ENCODE data around the gene ZNF865. TPM values are rescaled to one million over a fixed set of nuclear protein-coding genes. Genes with fewer than 3 reads are reported as not detected.

Gene ZNF865
- total RNA-seq, 2 experiments from 2014 or later, result 18.3 to 18.6 TPM

DNA sequence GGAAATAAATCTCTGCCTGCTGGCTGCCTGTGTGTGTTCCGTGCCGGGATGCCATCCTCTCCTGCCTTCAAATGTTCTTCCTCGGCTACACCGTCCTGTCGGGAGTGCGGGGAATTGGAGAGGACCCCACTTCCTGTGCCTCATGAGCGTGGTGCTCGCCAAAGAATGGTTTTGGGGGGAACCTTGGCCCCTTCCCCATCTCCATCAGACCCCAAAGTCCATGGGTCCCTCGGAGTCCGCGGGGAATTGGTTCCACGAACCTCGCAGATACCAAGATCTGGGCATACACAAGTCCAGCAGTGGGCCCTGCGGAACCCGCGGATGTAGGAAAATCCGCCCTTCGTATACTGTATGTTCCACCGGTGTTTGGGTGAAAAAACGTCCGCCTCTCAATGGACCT is 2.3 kb upstream of the ZNF865 start:
- no peaks in the 10 kb centered on the region for H3K27me3 Mint-ChIP-seq
- H3K27ac Mint-ChIP-seq, result peak overlapping the region; percentile 78
- H3K36me3 Mint-ChIP-seq, result peaks cover 15% of the 10 kb centered on the region
- POLR2A ChIA-PET, result interaction anchor here (1.7 kb wide), 1 partner anchor 195 kb away, joined by 4 read pairs; the partner anchor contains the start of gene UBE2S
- DNase-seq (no peak), ATAC-seq (ENCODE audit: low read depth) (no peak)
- H3K4me1 Mint-ChIP-seq, result peaks cover 44% of the 10 kb centered on the region
- H3K9me3 Mint-ChIP-seq, result no peaks in the 10 kb centered on the region
- peak overlapping the region; percentile 38 for H3K4me3 Mint-ChIP-seq

DNA sequence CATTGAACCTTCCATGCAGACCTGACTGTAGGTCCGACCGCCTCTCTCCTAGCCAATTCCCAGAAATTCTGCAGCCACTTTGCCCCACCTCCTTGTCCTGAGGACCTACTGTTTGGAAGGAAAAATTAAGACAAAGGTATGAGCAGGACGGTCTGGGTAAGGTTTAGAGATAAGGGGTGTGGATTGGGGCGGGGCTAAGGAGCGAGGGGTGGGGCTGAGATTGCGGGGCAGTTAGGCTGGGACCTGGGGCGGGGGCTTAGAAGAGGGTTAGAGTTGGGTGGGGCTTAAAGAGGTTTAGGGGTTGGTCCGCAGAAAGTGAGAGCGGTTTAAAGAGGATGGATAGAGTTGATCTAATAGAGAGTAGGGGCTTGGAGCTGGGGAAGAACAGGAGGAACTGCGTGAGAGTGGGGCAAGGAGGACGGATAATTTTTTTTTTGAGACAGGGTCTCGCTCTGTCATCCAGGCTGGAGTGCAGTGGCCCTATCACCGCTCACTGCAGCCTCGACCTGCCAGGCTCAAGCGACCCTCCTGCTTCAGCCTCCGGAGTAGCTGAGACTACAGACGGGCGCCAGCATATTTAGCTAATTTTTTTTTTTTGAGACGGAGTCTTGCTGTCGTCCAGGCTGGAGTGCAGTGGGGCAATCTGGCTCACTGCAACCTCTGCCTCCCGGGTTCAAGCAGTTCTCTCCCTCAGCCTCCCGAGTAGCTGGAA is 1.7 kb upstream of the ZNF865 start:
- Mint-ChIP-seq H3K27ac (peak overlapping the region; percentile 78), H3K36me3 (peaks cover 16% of the 10 kb centered on the region), H3K4me3 (peak overlapping the region; percentile 85), H3K9me3 (no peaks in the 10 kb centered on the region), H3K4me1 (peaks cover 44% of the 10 kb centered on the region), H3K27me3 (no peaks in the 10 kb centered on the region)
- ATAC-seq (ENCODE audit: low read depth), result no peak
- no peak for DNase-seq
- POLR2A ChIA-PET, result interaction anchor here (0.6 to 2.8 kb wide), 7 partner anchors 22 to 265 kb away, joined by 3 to 29 read pairs (median 4); partner anchors contain the start of genes TMEM238, UBE2S, ZNF628 and ZNF784

DNA sequence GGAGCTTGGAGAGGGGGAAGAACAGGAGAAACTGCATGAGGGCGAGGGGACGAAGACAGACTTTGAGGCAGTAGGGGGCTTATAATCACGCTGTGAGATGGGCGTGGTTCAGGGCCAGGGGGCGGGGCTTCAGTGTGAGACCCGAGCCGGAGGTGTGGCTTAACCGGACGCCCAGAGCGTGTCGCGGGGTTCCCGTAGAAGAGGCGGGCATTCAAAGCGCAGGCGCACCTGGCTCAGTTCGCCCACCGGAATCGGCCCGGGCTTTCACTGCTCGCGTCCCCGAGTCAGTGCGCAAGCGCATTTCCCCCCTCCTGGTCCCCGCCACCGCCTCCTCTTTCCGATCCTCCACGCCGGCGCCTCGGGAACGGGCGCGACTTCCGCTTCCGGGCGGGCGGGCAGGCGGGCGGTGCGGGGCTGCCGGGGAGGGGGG is 225 bp upstream of the ZNF865 start:
- Mint-ChIP-seq H3K4me3 (peak overlapping the region; percentile 85), H3K9me3 (no peaks in the 10 kb centered on the region), H3K36me3 (peaks cover 23% of the 10 kb centered on the region), H3K4me1 (peaks cover 46% of the 10 kb centered on the region), H3K27me3 (no peaks in the 10 kb centered on the region), H3K27ac (peak overlapping the region; percentile 92)
- POLR2A ChIA-PET, result interaction anchor here (1.1 to 2.8 kb wide), 10 partner anchors 16 to 221 kb away, joined by 3 to 29 read pairs (median 4); partner anchors contain the start of genes NAT14, TMEM238, ZNF628 and ZNF784
- ATAC-seq (ENCODE audit: low read depth) (peak; percentile 83), DNase-seq (peak; percentile 97)

DNA sequence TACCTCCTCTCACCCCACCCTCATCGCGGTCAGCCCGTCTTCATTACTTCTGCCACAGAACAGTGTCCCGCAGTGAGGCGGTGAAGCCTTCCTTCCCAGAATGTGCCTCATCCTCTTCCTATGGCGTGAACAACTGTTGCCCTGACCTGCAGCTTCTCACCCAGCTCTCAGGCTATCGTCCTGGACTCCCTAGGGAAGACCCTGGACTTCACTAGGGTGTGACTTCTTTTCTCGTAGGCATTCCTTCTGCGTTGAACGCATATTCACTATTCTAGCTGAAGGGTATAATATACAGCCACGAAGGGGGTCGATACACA is 982 bp downstream of the ZNF865 start:
- peaks cover 42% of the 10 kb centered on the region for H3K4me1 Mint-ChIP-seq
- no peak for DNase-seq
- no peaks in the 10 kb centered on the region for H3K27me3 Mint-ChIP-seq
- peak overlapping the region; percentile 96 for H3K4me3 Mint-ChIP-seq
- POLR2A ChIA-PET, result interaction anchor here (0.8 to 2.8 kb wide), 12 partner anchors 12 to 305 kb away, joined by 3 to 29 read pairs (median 4); partner anchors contain the start of genes ZNF628 and ZNF784
- no peak for ATAC-seq (ENCODE audit: low read depth)
- H3K9me3 Mint-ChIP-seq, result no peaks in the 10 kb centered on the region
- peaks cover 25% of the 10 kb centered on the region for H3K36me3 Mint-ChIP-seq
- peak overlapping the region; percentile 92 for H3K27ac Mint-ChIP-seq

DNA sequence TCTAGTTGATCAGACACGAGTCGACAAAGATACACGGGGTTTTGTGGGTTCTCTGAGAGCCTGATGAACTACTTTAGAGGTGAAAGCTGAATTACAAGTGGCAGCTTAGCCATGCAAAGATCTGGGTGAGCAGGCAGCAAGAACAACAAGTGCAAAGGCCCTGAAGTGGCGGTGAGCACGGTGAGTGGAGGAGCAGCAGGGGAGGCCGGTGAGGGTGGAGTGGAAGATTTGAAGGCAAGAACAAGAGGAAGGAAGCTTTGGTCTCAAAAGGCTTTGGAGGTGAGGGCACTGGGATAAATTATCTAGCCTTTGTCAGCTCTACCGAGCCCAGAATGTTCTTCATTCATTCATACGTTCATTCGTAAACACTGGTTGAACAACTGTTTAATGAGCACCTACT is 1.4 kb downstream of the ZNF865 start:
- DNase-seq (no peak), ATAC-seq (ENCODE audit: low read depth) (no peak)
- POLR2A ChIA-PET, result interaction anchor here (1.1 to 2.8 kb wide), 6 partner anchors 14 to 305 kb away, joined by 3 to 29 read pairs (median 4); partner anchors contain the start of genes ZNF628 and ZNF784
- Mint-ChIP-seq H3K27ac (peak overlapping the region; percentile 92), H3K9me3 (no peaks in the 10 kb centered on the region), H3K36me3 (peaks cover 25% of the 10 kb centered on the region), H3K4me1 (peaks cover 39% of the 10 kb centered on the region), H3K4me3 (peak overlapping the region; percentile 96), H3K27me3 (no peaks in the 10 kb centered on the region)

DNA sequence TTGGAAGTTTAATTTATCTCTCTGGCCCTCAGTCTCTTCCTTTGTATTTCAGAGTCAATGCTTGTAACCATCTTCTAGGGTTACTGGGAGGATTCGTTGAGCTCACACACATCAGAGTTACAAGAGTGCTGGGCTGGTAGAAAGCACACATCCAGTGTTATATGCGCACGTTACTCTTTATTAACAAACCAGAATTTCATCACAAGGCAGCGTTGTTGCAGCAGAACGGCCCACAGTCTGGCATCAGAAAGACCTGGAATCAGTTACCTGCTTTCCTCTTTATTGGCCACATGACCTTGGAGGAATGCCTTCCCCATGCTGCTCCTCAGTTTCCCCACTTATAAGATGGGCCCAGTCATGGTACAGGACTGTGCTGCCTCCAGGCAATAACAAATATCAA is 3.9 kb downstream of the ZNF865 start:
- DNase-seq (no peak), ATAC-seq (ENCODE audit: low read depth) (no peak)
- Mint-ChIP-seq H3K9me3 (no peaks in the 10 kb centered on the region), H3K36me3 (peaks cover 27% of the 10 kb centered on the region), H3K27ac (no peak overlapping the region), H3K4me3 (no peak overlapping the region), H3K27me3 (no peaks in the 10 kb centered on the region), H3K4me1 (peaks cover 33% of the 10 kb centered on the region)
- POLR2A ChIA-PET, result interaction anchor here (1.5 kb wide), 1 partner anchor 11 kb away, joined by 5 read pairs; no protein-coding TSS in a partner anchor

DNA sequence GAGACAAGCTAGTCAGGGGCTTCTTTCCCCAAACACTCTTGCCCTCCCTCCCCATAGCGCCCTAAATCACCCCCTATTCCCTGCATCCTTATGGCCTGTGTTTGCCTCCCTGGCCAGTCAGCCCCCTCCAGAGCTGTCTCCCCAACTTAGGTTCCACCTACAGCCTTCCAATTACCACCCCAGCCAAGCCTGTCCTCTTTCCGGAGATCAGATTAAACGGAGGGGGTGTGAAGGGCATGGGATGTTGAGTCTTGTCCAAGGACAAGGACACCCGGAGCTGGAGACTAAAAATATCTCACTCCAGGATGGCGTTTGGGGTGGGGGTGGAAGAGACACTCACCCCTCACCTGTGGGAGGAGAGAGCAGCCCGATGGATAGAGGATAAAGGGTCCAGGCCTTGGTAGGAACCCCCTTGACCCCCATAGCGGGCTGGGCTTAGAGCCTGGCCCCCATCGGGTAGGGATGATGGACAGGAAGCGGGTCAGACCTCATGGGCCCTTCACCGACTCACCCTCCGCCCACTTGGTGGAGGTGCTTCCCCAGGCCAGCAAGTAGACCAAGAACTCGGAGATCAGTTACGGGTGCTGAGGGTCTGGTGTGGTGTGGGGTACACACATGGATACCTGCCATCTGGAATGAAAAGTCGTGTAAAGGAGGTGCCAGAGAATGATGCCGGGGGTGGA is 6.0 kb downstream of the ZNF865 start:
- no peaks in the 10 kb centered on the region for H3K9me3 Mint-ChIP-seq
- POLR2A ChIA-PET, result interaction anchor here (1.4 kb wide), 1 partner anchor 13 kb away, joined by 5 read pairs; the partner anchor contains the start of gene ZNF784
- no peak for ATAC-seq (ENCODE audit: low read depth)
- H3K36me3 Mint-ChIP-seq, result peaks cover 28% of the 10 kb centered on the region
- no peaks in the 10 kb centered on the region for H3K27me3 Mint-ChIP-seq
- no peak overlapping the region for H3K27ac Mint-ChIP-seq
- DNase-seq, result no peak
- peaks cover 23% of the 10 kb centered on the region for H3K4me1 Mint-ChIP-seq
- no peak overlapping the region for H3K4me3 Mint-ChIP-seq

DNA sequence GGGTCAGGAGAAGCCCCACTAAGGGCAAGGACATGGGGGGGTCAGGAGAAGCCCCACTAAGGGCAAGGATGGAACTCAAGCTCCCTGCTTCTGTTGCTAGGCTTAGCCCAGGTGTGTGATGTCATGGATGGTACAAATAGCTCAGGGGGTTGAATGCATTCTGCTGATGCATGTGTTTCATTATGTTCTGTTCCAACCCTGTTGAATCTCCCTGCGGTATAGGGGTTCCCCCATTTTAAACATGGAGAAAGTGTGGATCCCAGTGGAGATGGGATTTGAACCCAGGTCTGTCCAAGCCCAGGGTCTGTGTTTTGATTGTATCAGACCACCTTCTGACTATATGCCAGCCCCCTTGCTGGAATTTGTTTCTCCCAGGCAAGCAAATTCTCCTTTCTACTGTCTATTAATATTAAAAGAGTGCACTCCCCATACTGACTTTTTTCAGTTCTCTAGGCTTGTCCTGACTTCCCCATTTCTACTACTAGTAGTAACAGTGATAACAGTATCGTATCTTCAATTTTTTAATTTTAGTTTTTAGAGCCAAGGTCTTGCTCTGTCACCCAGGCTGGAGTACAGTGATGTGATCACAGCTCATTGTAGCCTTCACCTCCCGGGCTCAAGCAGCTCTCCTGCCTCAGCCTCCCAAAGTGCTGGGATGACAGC is 6.7 kb downstream of the ZNF865 start:
- DNase-seq, result no peak
- no peak for ATAC-seq (ENCODE audit: low read depth)
- Mint-ChIP-seq H3K27ac (no peak overlapping the region), H3K4me3 (no peak overlapping the region), H3K27me3 (no peaks in the 10 kb centered on the region), H3K36me3 (peaks cover 29% of the 10 kb centered on the region), H3K9me3 (no peaks in the 10 kb centered on the region), H3K4me1 (peaks cover 16% of the 10 kb centered on the region)
- POLR2A ChIA-PET, result interaction anchor here (1.4 kb wide), 1 partner anchor 13 kb away, joined by 5 read pairs; the partner anchor contains the start of gene ZNF784

DNA sequence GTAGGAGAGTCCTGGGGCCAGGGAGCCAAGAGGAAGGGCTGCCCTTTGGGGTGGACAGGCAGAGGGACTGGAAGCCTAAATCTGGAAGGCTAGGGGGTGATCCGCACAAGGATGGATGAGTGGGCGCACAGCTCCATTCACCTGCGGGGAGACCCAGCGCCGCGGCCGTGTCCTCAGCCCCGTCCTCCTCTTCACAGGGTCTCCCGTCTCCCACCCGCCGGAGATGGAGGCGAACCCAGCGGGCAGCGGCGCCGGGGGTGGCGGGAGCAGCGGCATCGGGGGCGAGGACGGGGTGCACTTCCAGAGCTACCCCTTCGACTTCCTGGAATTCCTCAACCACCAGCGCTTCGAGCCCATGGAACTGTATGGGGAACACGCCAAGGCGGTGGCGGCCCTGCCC is 7.9 kb downstream of the ZNF865 start:
- Mint-ChIP-seq H3K27ac (no peak overlapping the region), H3K4me1 (peaks cover 7% of the 10 kb centered on the region), H3K36me3 (peaks cover 32% of the 10 kb centered on the region), H3K27me3 (no peaks in the 10 kb centered on the region), H3K9me3 (no peaks in the 10 kb centered on the region), H3K4me3 (no peak overlapping the region)
- no peak for DNase-seq
- POLR2A ChIA-PET, result interaction anchor here (1.1 kb wide), 1 partner anchor 15 kb away, joined by 3 read pairs; no protein-coding TSS in a partner anchor
- no peak for ATAC-seq (ENCODE audit: low read depth)

- no peak overlapping the region for H3K27ac Mint-ChIP-seq
Observed at GRCh38 chr19:55613930-55614710, 8.7 kb downstream of the ZNF865 start.

DNA sequence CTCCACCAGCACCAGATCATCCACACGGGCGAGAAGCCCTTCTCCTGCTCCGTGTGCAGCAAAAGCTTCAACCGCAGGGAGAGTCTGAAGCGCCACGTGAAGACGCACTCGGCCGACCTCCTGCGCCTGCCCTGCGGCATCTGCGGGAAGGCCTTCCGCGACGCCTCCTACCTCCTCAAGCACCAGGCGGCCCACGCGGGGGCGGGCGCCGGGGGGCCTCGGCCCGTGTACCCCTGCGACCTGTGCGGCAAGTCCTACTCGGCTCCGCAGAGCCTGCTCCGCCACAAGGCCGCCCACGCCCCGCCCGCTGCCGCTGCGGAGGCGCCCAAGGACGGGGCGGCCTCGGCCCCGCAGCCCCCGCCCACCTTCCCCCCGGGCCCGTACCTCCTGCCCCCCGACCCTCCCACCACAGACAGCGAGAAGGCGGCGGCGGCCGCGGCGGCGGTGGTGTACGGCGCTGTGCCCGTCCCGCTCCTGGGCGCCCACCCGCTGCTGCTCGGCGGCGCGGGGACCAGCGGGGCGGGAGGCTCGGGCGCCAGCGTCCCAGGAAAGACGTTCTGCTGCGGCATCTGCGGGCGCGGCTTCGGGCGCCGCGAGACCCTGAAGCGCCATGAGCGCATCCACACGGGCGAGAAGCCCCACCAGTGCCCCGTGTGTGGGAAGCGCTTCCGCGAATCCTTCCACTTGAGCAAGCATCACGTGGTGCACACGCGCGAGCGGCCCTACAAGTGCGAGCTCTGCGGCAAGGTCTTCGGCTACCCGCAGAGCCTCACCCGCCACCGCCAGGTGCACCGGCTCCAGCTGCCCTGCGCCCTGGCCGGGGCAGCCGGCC is 9.5 kb downstream of the ZNF865 start:
- POLR2A ChIA-PET, result no interaction called here
- H3K36me3 Mint-ChIP-seq, result peaks cover 26% of the 10 kb centered on the region
- no peak overlapping the region for H3K4me3 Mint-ChIP-seq
- H3K9me3 Mint-ChIP-seq, result no peaks in the 10 kb centered on the region
- DNase-seq, result no peak
- H3K27me3 Mint-ChIP-seq, result no peaks in the 10 kb centered on the region
- no peak overlapping the region for H3K27ac Mint-ChIP-seq
- H3K4me1 Mint-ChIP-seq, result peaks cover 7% of the 10 kb centered on the region
- ATAC-seq (ENCODE audit: low read depth), result no peak

More at GRCh38 chr19:55613930-55614710, 8.7 kb downstream of the ZNF865 start:
- no peak overlapping the region for H3K4me3 Mint-ChIP-seq
- POLR2A ChIA-PET, result interaction anchor here (1.1 kb wide), 1 partner anchor 15 kb away, joined by 3 read pairs; no protein-coding TSS in a partner anchor
- ATAC-seq (ENCODE audit: low read depth), result no peak
- H3K36me3 Mint-ChIP-seq, result peaks cover 29% of the 10 kb centered on the region
- no peaks in the 10 kb centered on the region for H3K9me3 Mint-ChIP-seq
- DNase-seq, result no peak
- H3K4me1 Mint-ChIP-seq, result peaks cover 7% of the 10 kb centered on the region
- no peaks in the 10 kb centered on the region for H3K27me3 Mint-ChIP-seq

Data from activated naive CD8-positive, alpha-beta T cell treated with anti-CD3 and anti-CD28 coated beads, Interleukin-2, amount 10 ng/mL, durations not matched to agents 7 days and 5 days (primary cell).